Brain microvascular endothelial cell (primary cell): Measurements from ENCODE around the gene ITPK1.

Experiments used
- DNase-seq: peaks from one replicate; pipeline ENCODE4 v3.0.0-alpha.2; 2020
- H3K27ac ChIP-seq: fragments of 250-450 bp; sonication (Bioruptor Pico); 2 replicates; pipeline ENCODE4 v1.5.1; 2020; ENCODE audit warnings: mild to moderate bottlenecking, moderate library complexity
- H3K27me3 ChIP-seq: fragments of 250-450 bp; sonication (Bioruptor Pico); replicated peaks from 2 replicates; pipeline ENCODE4 v1.5.1; 2020; ENCODE audit warnings: mild to moderate bottlenecking
- H3K36me3 ChIP-seq: fragments of 250-450 bp; sonication (Bioruptor Pico); replicated peaks from 2 replicates; pipeline ENCODE4 v1.5.1; 2020; ENCODE audit warnings: mild to moderate bottlenecking
- H3K4me3 ChIP-seq: 2 replicates; pipeline ENCODE4 v1.5.1; 2011; ENCODE audit warnings: low read depth, mild to moderate bottlenecking, control low read depth, low read length, moderate library complexity
- in situ Hi-C: cut with HindIII; loops from 2 replicates; pipeline ENCODE4 v1.10.0; 2017; ENCODE audit warnings: low sequenced_read_pairs, low pct_ligation_motif_present
- TF ChIP-seq, protein P1 (sequence below): IDR thresholded peaks from 2 replicates; pipeline ENCODE4 v1.5.1; 2011; ENCODE audit warnings: low read depth, mild to moderate bottlenecking, moderate library complexity, low read length, control low read depth, inconsistent platforms; ENCODE audit errors: missing control alignments

The ITPK1 gene

GRCh38 chr14:93029911-93030508, 85.7 kb downstream of the ITPK1 start:
- DNase-seq, result no peak
- TF ChIP-seq, protein P1, sequence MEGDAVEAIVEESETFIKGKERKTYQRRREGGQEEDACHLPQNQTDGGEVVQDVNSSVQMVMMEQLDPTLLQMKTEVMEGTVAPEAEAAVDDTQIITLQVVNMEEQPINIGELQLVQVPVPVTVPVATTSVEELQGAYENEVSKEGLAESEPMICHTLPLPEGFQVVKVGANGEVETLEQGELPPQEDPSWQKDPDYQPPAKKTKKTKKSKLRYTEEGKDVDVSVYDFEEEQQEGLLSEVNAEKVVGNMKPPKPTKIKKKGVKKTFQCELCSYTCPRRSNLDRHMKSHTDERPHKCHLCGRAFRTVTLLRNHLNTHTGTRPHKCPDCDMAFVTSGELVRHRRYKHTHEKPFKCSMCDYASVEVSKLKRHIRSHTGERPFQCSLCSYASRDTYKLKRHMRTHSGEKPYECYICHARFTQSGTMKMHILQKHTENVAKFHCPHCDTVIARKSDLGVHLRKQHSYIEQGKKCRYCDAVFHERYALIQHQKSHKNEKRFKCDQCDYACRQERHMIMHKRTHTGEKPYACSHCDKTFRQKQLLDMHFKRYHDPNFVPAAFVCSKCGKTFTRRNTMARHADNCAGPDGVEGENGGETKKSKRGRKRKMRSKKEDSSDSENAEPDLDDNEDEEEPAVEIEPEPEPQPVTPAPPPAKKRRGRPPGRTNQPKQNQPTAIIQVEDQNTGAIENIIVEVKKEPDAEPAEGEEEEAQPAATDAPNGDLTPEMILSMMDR, result no peak
- Histone ChIP-seq H3K36me3 (no peaks in the 10 kb centered on the region), H3K27ac (no peak overlapping the region), H3K27me3 (no peaks in the 10 kb centered on the region), H3K4me3 (no peak overlapping the region)
- in situ Hi-C loops, result no loop called here

DNA sequence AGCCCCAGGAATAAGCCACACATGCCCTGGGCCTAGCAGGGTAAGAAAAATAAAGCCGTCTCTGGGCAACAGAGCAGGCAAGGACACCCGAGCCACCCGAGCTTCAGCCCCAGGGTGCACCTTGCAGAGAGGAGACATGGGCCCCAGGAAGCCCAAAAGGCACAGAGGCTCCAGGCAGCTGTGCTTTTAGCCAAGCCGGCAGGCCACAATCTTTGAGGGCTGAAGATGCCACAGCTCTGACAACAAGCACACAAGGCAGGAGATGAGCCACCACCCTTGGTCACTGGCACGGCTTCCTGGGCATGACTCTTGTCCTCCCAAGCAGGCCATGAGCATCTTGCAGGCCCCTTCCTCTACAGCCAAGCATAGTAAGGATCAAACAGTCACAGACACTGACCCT, 86.3 kb downstream of the ITPK1 start:
- in situ Hi-C loops, result no loop called here
- no peak for DNase-seq
- H3K27me3 ChIP-seq, result no peaks in the 10 kb centered on the region
- TF ChIP-seq, protein P1, result no peak
- H3K36me3 ChIP-seq, result no peaks in the 10 kb centered on the region
- H3K4me3 ChIP-seq, result no peak overlapping the region
- H3K27ac ChIP-seq, result no peak overlapping the region

- H3K4me3 ChIP-seq, result no peak overlapping the region
- H3K36me3 ChIP-seq, result no peaks in the 10 kb centered on the region
- TF ChIP-seq, protein P1, result no peak
- H3K27ac ChIP-seq, result no peak overlapping the region
- DNase-seq, result no peak
- in situ Hi-C loops, result no loop called here
- H3K27me3 ChIP-seq, result no peaks in the 10 kb centered on the region
Measured at GRCh38 chr14:93028724-93029076, 87.0 kb downstream of the ITPK1 start.

DNA sequence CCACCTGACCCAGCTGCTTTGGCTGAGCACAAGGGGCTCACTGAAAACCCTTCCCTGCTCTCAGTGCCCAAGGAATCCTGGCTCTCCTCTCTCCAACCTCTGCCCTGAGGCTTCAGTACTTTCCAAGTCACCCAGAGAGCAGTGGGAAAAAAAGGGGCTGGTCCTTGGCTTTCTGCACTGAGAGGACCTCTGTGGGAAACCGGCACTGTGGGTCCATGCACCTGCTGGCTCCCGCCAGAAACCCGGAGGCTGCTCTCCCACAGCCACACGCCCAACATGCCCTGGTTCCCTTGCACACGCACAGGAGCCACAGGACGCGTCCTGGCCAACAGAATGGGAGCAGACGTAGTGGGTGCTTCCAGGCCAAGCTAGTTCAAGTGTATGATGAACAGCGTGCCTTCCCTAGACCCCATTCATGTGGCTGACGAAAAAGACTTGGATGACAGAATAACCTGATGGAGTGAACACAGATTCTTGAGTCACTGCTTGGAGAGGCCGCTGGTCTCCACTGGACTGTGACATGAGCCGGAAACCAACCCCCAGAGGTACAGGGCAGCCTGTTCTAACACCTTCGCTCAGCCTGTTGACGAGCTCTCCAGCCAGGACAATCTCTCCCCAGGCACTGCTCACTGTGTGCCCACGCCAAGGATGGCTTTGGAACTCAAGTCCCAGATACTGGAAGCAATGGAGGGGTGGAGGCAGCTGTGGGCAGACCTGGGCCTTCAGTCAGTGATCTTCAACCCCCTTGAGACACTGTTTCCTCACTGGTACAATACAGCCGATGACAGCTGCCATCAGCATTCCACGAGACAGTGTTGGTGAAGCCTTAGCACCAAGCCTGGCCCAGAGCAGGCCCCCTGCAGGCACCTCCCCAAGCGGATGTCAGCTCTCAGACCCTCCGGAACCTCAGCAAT, 87.7 kb downstream of the ITPK1 start:
- in situ Hi-C loops, result no loop called here
- DNase-seq, result no peak
- H3K4me3 ChIP-seq, result no peak overlapping the region

GRCh38 chr14:93026339-93026738, 89.4 kb downstream of the ITPK1 start:
- TF ChIP-seq, protein P1, result no peak
- DNase-seq, result no peak
- Histone ChIP-seq H3K27ac (no peak overlapping the region), H3K4me3 (no peak overlapping the region), H3K36me3 (no peaks in the 10 kb centered on the region), H3K27me3 (no peaks in the 10 kb centered on the region)
- in situ Hi-C loops, result no loop called here

More for the DNA sequence above, 87.7 kb downstream of the ITPK1 start:
- Histone ChIP-seq H3K27ac (no peak overlapping the region), H3K36me3 (no peaks in the 10 kb centered on the region), H3K27me3 (no peaks in the 10 kb centered on the region)
- TF ChIP-seq, protein P1, result no peak
